Endothelial cell of umbilical vein (primary cell): ENCODE measurements around the gene RNGTT.

ENCODE experiments used
- FOS ChIP-seq: IDR thresholded peaks from 2 replicates; pipeline ENCODE4 v1.6.1; 2011; ENCODE audit warnings: mild to moderate bottlenecking, low read length, moderate library complexity, borderline replicate concordance; ENCODE audit not compliant: insufficient read depth
- GATA2 ChIP-seq: IDR thresholded peaks from 2 replicates; pipeline ENCODE4 v1.7.0; 2011; ENCODE audit warnings: low read depth, mild to moderate bottlenecking, moderate library complexity, mixed read lengths, low read length; ENCODE audit not compliant: insufficient read length, insufficient read depth
- POLR2A ChIP-seq: IDR thresholded peaks from 2 replicates; pipeline ENCODE4 v1.6.1; 2012; ENCODE audit warnings: low read depth, mild to moderate bottlenecking, control low read depth, low read length
- POLR2AphosphoS5 ChIP-seq: IDR thresholded peaks from 2 replicates; pipeline ENCODE4 v1.6.1; 2012; ENCODE audit warnings: low read depth, mild to moderate bottlenecking, control low read depth, low read length, moderate library complexity; ENCODE audit not compliant: insufficient read depth
- TF ChIP-seq, protein P1 (sequence below), 2 donors: IDR thresholded peaks; 1 replicate in 1 of 2; 2 replicates in 1 of 2; pipeline ENCODE4 v1.5.1; 2011; ENCODE audit warnings: low read length in 2 of 2, mild to moderate bottlenecking in 2 of 2, moderate library complexity in 2 of 2, control low read depth in 1 of 2, inconsistent platforms in 1 of 2, low read depth in 1 of 2; ENCODE audit not compliant: insufficient read depth in 1 of 2; ENCODE audit errors: extremely low read depth in 1 of 2

- TF ChIP-seq FOS (no peak), POLR2AphosphoS5 (no peak), POLR2A (no peak), GATA2 (no peak)
- TF ChIP-seq, protein P1, sequence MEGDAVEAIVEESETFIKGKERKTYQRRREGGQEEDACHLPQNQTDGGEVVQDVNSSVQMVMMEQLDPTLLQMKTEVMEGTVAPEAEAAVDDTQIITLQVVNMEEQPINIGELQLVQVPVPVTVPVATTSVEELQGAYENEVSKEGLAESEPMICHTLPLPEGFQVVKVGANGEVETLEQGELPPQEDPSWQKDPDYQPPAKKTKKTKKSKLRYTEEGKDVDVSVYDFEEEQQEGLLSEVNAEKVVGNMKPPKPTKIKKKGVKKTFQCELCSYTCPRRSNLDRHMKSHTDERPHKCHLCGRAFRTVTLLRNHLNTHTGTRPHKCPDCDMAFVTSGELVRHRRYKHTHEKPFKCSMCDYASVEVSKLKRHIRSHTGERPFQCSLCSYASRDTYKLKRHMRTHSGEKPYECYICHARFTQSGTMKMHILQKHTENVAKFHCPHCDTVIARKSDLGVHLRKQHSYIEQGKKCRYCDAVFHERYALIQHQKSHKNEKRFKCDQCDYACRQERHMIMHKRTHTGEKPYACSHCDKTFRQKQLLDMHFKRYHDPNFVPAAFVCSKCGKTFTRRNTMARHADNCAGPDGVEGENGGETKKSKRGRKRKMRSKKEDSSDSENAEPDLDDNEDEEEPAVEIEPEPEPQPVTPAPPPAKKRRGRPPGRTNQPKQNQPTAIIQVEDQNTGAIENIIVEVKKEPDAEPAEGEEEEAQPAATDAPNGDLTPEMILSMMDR (IDR thresholded peaks at IDR 0.05; ENCODE audit: extremely low read depth in 1 of 2, insufficient read depth in 1 of 2, low read depth in 1 of 2, low read length in 2 of 2): no peak
Measured at GRCh38 chr6:88808381-88808780, 155.0 kb downstream of the RNGTT start.
